ENCODE results near the gene FAM193A. TPM values are rescaled to one million over a fixed set of nuclear protein-coding genes. Genes with fewer than 3 reads are reported as not detected.

Gene FAM193A
- polyA plus RNA-seq, 1 of the 3 experiments (the other 2 are of a cell fraction) = 9.2 TPM

- no peak overlapping the region for H3K4me3 ChIP-seq (ENCODE audit: low read depth in 2 of 2, low read length in 1 of 2)
- DNase-seq = no peak
- peaks cover 100% of the 10 kb centered on the region for H3K79me2 ChIP-seq (ENCODE audit: insufficient read depth)
- H3F3A ChIP-seq (replicated peaks; ENCODE audit: insufficient read depth) = no peaks in the 10 kb centered on the region
- H4K20me1 ChIP-seq (ENCODE audit: insufficient read depth) = peaks cover 96% of the 10 kb centered on the region
- H3K4me2 ChIP-seq = no peak overlapping the region
- TF ChIP-seq GATA2 (CRISPR knock-in tag; IDR thresholded peaks at IDR 0.05) = no peak
- no peak for TF ChIP-seq FOXJ3 (CRISPR knock-in tag; IDR thresholded peaks at IDR 0.05)
- TF ChIP-seq JUND (IDR thresholded peaks at IDR 0.05) = no peak
- TF ChIP-seq RFX5 (IDR thresholded peaks at IDR 0.05; ENCODE audit: low read length) = no peak
- ChIA-PET CTCF (interaction anchor here (0.9 kb wide), 1 partner anchor 268 kb away, joined by 3 read pairs; no protein-coding TSS in a partner anchor), POLR2A (no interaction called here)
- no peak overlapping the region for H3K9ac ChIP-seq
- H3K36me3 ChIP-seq (replicated peaks in 1 of 2; ENCODE audit: control insufficient read depth in 1 of 2, insufficient read depth in 2 of 2, low read length in 1 of 2) = peaks cover 18 to 19% of the 10 kb centered on the region in 2 experiments
- peaks cover 5 to 7% of the 10 kb centered on the region in 2 experiments; a peak in 2 of 4 replicates for H3K4me1 ChIP-seq (ENCODE audit: control insufficient read depth in 1 of 2, insufficient read depth in 2 of 2, low read depth in 1 of 2, low read length in 1 of 2)
- H3K9me3 ChIP-seq = no peaks in the 10 kb centered on the region
- no peak overlapping the region for H3K27ac ChIP-seq (ENCODE audit: low read depth in 2 of 2, low read length in 1 of 2)
- no peaks in the 10 kb centered on the region for H3K27me3 ChIP-seq (ENCODE audit: insufficient read depth)
- 92% methylated on average over 6 of the region's 6 CpGs for WGBS (ENCODE audit: low lambda C conversion rate)
- H2AFZ ChIP-seq (ENCODE audit: low read depth) = no peak overlapping the region
- no peaks in the 10 kb centered on the region for H3K9me2 ChIP-seq
These were observed 48.8 kb upstream of the FAM193A start for GRCh38 chr4:2487632-2488031.

GRCh38 chr4:2489081-2489805 is 47.2 kb upstream of the FAM193A start:
- peaks cover 3% of the 10 kb centered on the region for H3F3A ChIP-seq (replicated peaks; ENCODE audit: insufficient read depth)
- H3K27me3 ChIP-seq (ENCODE audit: insufficient read depth) = no peaks in the 10 kb centered on the region
- ChIA-PET POLR2A (no interaction called here), CTCF (no interaction called here)
- H3K4me1 ChIP-seq (ENCODE audit: control insufficient read depth in 1 of 2, insufficient read depth in 2 of 2, low read depth in 1 of 2, low read length in 1 of 2) = peaks cover 0 to 6% of the 10 kb centered on the region in 2 experiments; a peak in 2 of 4 replicates
- H3K4me2 ChIP-seq = no peak overlapping the region
- peaks cover 100% of the 10 kb centered on the region for H3K79me2 ChIP-seq (ENCODE audit: insufficient read depth)
- no peak overlapping the region for H3K27ac ChIP-seq (ENCODE audit: low read depth in 2 of 2, low read length in 1 of 2)
- DNase-seq = no peak
- 92% methylated on average over 17 of the region's 20 CpGs for whole genome bisulfite sequencing (ENCODE audit: low lambda C conversion rate)
- H3K36me3 ChIP-seq (replicated peaks in 1 of 2; ENCODE audit: control insufficient read depth in 1 of 2, insufficient read depth in 2 of 2, low read length in 1 of 2) = peaks cover 26 to 31% of the 10 kb centered on the region in 2 experiments
- H3K4me3 ChIP-seq (ENCODE audit: low read depth in 2 of 2, low read length in 1 of 2) = no peak overlapping the region
- H3K9me2 ChIP-seq = no peaks in the 10 kb centered on the region
- H2AFZ ChIP-seq (ENCODE audit: low read depth) = no peak overlapping the region
- H3K9ac ChIP-seq = no peak overlapping the region
- TF ChIP-seq RCOR1 (IDR thresholded peaks at IDR 0.05; ENCODE audit: low read length) = no peak
- no peak for TF ChIP-seq PBX3 (IDR thresholded peaks at IDR 0.05)
- TF ChIP-seq RXRA (IDR thresholded peaks at IDR 0.05; ENCODE audit: borderline replicate concordance, low read depth) = no peak
- no peak for TF ChIP-seq ELF1 (IDR thresholded peaks at IDR 0.05)
- TF ChIP-seq REST (IDR thresholded peaks at IDR 0.05; ENCODE audit: low read depth, low read length) = no peak
- TF ChIP-seq ZBTB33 (IDR thresholded peaks at IDR 0.05; ENCODE audit: borderline replicate concordance, low read depth) = no peak
- no peak for TF ChIP-seq FOSL2 (IDR thresholded peaks at IDR 0.05; ENCODE audit: borderline replicate concordance, low read depth)
- no peak for TF ChIP-seq EZH2phosphoT487 (IDR thresholded peaks at IDR 0.05; ENCODE audit: borderline replicate concordance, low read depth)
- no peak for TF ChIP-seq IRF3 (IDR thresholded peaks at IDR 0.05; ENCODE audit: low read depth, low read length)
- TF ChIP-seq GATA2 (CRISPR knock-in tag; IDR thresholded peaks at IDR 0.05) = no peak
- TF ChIP-seq FOXM1 (IDR thresholded peaks at IDR 0.05; ENCODE audit: low read depth) = no peak
- TF ChIP-seq TAF1 (IDR thresholded peaks at IDR 0.05; ENCODE audit: borderline replicate concordance, low read depth, low read length) = no peak
- TF ChIP-seq MEF2A (IDR thresholded peaks at IDR 0.05; ENCODE audit: borderline replicate concordance, low read depth) = no peak
- H4K20me1 ChIP-seq (ENCODE audit: insufficient read depth) = peaks cover 85% of the 10 kb centered on the region
- no peaks in the 10 kb centered on the region for H3K9me3 ChIP-seq

All from SK-N-SH (cell line).